ENCODE results near the gene NEURL1B. TPM values are rescaled to one million over a fixed set of nuclear protein-coding genes. Genes with fewer than 3 reads are reported as not detected.
A peak's percentile ranks its signal among the peaks of the same experiment; 100 is the strongest.
"Not testable (repeated sequence)": the region's sequence is repeated elsewhere in the genome, so short reads cannot be mapped to it uniquely, and the experiment has no call there.

NEURL1B gene
- total RNA-seq, 1 experiment from 2014 or later: 18.8 TPM

DNA sequence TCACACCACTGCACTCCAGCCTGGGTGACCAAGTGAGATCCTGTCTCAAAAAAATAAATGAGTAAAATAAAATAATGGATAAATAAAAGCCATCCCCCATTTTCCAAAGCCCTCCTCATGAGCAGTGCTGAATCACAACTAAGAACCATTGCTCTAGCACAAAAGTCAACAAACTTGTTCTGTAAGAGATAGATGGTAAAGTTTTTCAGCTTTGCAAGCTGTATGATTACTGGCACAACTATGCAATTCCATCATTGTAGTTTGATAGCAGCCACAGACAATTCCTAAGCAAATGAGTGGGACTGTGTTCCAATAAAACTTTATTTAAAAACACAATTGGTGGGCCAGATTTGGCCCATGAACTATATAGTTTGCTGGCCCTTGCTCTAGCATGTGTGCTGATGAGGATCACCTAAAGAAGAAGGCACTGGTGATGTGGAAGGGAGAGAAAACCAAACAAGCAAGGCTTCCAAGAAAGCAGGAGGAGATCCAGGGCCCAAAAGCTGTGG, 64.6 kb downstream of the NEURL1B start:
- DNase-seq: no peak
- peaks cover 16% of the 10 kb centered on the region for H3K4me1 ChIP-seq
- no peaks in the 10 kb centered on the region for H3K27me3 ChIP-seq
- H3K9me3 ChIP-seq (replicated peaks): no peaks in the 10 kb centered on the region
- no peak overlapping the region for H3K4me3 ChIP-seq
- no peaks in the 10 kb centered on the region for H3K36me3 ChIP-seq
- no peak overlapping the region for H3K27ac ChIP-seq

DNA sequence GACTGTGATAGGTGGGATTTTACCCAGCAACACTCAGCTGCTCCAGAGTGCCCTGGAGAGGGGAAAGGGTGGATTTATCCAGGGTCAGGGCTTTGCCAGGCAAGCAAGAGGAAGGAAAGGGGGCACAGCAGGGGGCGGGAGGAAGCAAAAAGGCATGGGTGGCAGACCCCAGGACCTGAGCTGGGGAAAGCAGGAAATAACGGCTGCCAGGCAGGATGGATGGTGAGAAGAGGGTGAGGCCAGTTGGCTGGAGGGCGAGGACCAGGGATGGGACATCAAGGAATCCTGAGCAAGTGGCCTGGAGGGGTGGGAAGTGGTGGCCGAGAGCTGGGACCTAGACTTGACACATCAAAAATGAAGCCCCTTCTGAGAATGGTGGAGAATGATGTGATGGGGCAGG, 65.7 kb downstream of the NEURL1B start:
- Histone ChIP-seq H3K27me3 (no peaks in the 10 kb centered on the region), H3K4me1 (peaks cover 8% of the 10 kb centered on the region), H3K36me3 (no peaks in the 10 kb centered on the region), H3K27ac (no peak overlapping the region), H3K4me3 (no peak overlapping the region), H3K9me3 (replicated peaks) (no peaks in the 10 kb centered on the region)
- no peak for DNase-seq

DNA sequence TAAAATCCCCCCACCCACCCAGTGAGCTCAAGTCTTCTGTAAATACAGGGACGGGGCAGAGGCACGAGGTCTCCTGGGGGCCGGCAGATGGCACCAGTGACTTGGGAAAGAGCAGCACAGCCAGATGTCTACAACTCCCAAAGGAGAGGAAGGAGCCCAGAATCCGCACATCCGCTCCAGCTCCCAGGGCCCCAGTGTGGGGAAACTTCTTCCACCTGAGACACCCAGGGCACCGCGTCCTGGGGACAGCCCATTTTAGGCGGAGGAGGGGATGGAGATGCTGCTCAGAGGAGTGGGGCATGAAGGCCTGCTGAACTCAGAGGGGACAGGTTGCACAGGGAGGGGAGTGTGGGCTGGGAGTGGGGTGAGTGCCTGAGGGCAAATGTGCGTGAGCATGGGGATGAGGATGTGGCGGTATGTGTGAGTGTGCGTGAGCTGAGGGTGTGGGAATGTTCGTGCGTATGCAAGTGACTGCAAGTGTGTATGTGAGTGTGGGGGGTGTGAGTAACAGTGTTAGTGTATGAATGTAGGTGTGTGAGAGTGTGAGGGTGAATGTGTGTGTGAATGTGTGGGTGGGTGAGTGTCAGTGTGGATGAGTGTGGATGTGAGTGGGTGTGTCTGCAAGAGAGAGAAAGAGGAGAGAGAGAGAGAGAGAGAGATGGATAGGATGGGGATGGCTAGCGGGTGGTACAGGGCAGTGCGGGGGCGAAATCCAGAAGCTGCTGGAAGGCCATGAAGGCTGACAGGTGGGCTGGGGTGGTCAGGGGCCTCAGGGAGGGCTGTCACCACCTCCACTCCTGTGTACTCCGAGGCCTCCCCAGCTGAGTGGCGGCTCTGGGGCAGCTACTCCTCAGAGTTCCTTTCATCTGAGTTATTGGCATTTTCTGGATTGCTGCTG, 66.5 kb downstream of the NEURL1B start:
- Histone ChIP-seq H3K27ac (no peak overlapping the region), H3K4me3 (no peak overlapping the region), H3K4me1 (peaks cover 8% of the 10 kb centered on the region), H3K27me3 (no peaks in the 10 kb centered on the region), H3K36me3 (no peaks in the 10 kb centered on the region), H3K9me3 (replicated peaks) (no peaks in the 10 kb centered on the region)
- peak; percentile 82 to 90 for DNase-seq

DNA sequence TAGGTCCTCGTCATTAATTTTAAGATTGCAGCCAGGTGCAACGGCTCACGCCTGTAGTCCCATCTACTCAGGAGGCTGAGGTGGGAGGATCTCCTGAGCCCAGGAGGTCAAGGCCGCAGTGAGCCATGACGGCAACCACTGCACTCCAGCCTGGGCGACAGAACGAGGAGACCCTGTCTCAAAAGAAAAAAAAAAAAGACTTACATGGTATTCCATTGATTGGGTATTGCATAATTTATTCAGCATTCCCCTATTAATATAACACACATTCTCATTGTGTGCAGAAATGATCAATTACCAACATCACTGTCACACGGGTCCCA, 67.1 kb downstream of the NEURL1B start:
- DNase-seq: no peak
- H3K4me3 ChIP-seq: no peak overlapping the region
- no peaks in the 10 kb centered on the region for H3K36me3 ChIP-seq
- H3K27me3 ChIP-seq: no peaks in the 10 kb centered on the region
- H3K27ac ChIP-seq: no peak overlapping the region
- no peaks in the 10 kb centered on the region for H3K9me3 ChIP-seq (replicated peaks)
- peaks cover 9% of the 10 kb centered on the region for H3K4me1 ChIP-seq

- Histone ChIP-seq H3K27me3 (no peaks in the 10 kb centered on the region), H3K27ac (no peak overlapping the region), H3K9me3 (replicated peaks) (no peaks in the 10 kb centered on the region), H3K36me3 (no peaks in the 10 kb centered on the region), H3K4me1 (peaks cover 22% of the 10 kb centered on the region), H3K4me3 (no peak overlapping the region)
- no peak for DNase-seq
These were observed 69.6 kb downstream of the NEURL1B start for GRCh38 chr5:172710676-172711075.

- H3K36me3 ChIP-seq; H3K4me3 ChIP-seq; H3K27me3 ChIP-seq; H3K27ac ChIP-seq; DNase-seq; H3K9me3 ChIP-seq (replicated peaks): not testable (repeated sequence)
- H3K4me1 ChIP-seq: peaks cover 22% of the 10 kb centered on the region
These were observed 70.3 kb downstream of the NEURL1B start for GRCh38 chr5:172711321-172711861.

DNA sequence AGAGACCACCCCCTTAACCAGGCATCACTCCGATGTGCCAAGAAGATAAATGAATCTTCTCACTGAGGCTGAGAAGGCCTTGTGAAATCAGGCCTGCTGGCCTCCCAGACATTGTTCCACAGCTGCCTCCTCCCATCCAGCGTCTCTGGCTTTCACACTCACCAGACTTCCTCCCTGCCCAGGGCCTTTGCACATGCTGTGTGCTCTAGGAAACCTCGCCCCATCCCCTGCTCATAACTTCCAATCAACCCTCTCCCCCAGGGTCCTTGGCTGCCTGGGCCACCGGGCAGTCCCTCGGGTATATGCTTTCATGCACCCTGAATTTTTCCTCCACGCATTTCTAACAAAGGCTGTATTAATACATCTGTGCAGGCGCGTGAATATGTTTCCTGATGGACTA, 71.5 kb downstream of the NEURL1B start:
- no peaks in the 10 kb centered on the region for H3K36me3 ChIP-seq
- DNase-seq: no peak
- peaks cover 24% of the 10 kb centered on the region for H3K4me1 ChIP-seq
- no peaks in the 10 kb centered on the region for H3K27me3 ChIP-seq
- no peak overlapping the region for H3K27ac ChIP-seq
- no peaks in the 10 kb centered on the region for H3K9me3 ChIP-seq (replicated peaks)
- no peak overlapping the region for H3K4me3 ChIP-seq

GRCh38 chr5:172713113-172713808, 72.2 kb downstream of the NEURL1B start:
- Histone ChIP-seq H3K36me3 (no peaks in the 10 kb centered on the region), H3K4me3 (no peak overlapping the region), H3K27ac (no peak overlapping the region), H3K27me3 (no peaks in the 10 kb centered on the region), H3K4me1 (peaks cover 20% of the 10 kb centered on the region), H3K9me3 (replicated peaks) (no peaks in the 10 kb centered on the region)
- peak; percentile 63 to 79 for DNase-seq

- peaks cover 20% of the 10 kb centered on the region for H3K4me1 ChIP-seq
These were observed 72.9 kb downstream of the NEURL1B start for GRCh38 chr5:172713809-172714490.

DNA sequence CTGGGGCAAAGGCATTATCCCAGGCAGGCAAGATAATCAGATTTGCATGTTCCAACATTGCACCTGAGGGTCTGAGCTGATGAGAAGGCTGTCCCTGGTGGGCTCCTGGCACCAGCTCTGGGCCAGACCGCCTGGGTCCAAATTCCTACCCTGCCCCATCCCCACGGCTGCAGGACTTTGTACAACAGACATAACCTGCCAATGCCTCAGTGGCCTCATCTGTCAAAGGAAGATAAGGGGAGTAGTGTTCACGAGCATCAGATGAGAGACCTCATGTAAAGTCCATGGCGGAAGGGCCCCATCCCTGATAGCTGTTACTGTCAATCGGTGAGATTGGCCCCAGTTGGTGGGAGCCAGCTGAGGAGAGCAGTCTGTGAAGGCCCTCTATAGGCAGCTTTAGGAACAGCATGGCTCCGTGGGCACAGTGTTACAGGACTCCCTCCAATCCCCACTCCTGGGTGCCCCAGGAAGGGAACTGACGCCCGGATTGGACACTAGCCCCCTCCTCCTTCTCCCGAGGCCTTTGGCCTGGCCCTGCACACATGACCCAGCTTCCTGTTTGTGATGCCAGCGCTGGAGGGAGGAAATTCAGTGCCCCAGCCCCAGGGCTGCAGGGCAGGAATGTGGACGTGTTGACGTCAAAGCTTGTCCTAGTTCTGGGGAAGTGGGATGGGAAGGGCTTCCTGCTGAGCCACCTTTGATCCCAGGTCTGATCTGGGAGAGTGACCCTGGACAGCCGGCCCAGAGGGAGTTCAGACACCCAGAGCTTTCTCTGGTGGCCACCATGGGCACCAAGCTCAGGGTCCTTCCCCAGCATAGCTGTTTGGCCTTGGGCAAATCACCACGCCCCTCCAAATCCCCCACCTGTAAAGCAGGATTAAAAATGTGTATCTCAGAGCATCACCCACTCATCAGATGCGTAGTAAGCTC, 73.7 kb downstream of the NEURL1B start:
- Histone ChIP-seq H3K9me3 (replicated peaks) (no peaks in the 10 kb centered on the region), H3K4me1 (peaks cover 20% of the 10 kb centered on the region), H3K4me3 (no peak overlapping the region), H3K36me3 (no peaks in the 10 kb centered on the region), H3K27ac (peak overlapping the region; percentile 28; the same call in 1 of the 2 replicates), H3K27me3 (no peaks in the 10 kb centered on the region)
- DNase-seq: peak; percentile 92 to 97

More at GRCh38 chr5:172713809-172714490, 72.9 kb downstream of the NEURL1B start:
- H3K27me3 ChIP-seq: no peaks in the 10 kb centered on the region
- no peak overlapping the region for H3K4me3 ChIP-seq
- no peak for DNase-seq
- no peaks in the 10 kb centered on the region for H3K36me3 ChIP-seq
- no peaks in the 10 kb centered on the region for H3K9me3 ChIP-seq (replicated peaks)
- H3K27ac ChIP-seq: peak overlapping the region; percentile 28; the same call in 1 of the 2 replicates

GRCh38 chr5:172715421-172715780, 74.3 kb downstream of the NEURL1B start:
- Histone ChIP-seq H3K27ac (no peak overlapping the region), H3K27me3 (no peaks in the 10 kb centered on the region), H3K4me3 (no peak overlapping the region), H3K9me3 (replicated peaks) (no peaks in the 10 kb centered on the region), H3K36me3 (no peaks in the 10 kb centered on the region), H3K4me1 (peaks cover 20% of the 10 kb centered on the region)
- DNase-seq: no peak

- Histone ChIP-seq H3K27me3 (no peaks in the 10 kb centered on the region), H3K4me3 (no peak overlapping the region), H3K27ac (no peak overlapping the region), H3K9me3 (replicated peaks) (no peaks in the 10 kb centered on the region), H3K36me3 (no peaks in the 10 kb centered on the region), H3K4me1 (peaks cover 20% of the 10 kb centered on the region)
- DNase-seq: no peak
These were observed 75.0 kb downstream of the NEURL1B start for GRCh38 chr5:172715931-172716682.

- Histone ChIP-seq H3K36me3 (no peaks in the 10 kb centered on the region), H3K4me3 (no peak overlapping the region), H3K27me3 (peaks cover 5% of the 10 kb centered on the region; the same call in 1 of the 2 replicates), H3K9me3 (replicated peaks) (no peaks in the 10 kb centered on the region), H3K27ac (no peak overlapping the region), H3K4me1 (peaks cover 20% of the 10 kb centered on the region)
- DNase-seq: peak; percentile 77 to 92
These were observed 75.8 kb downstream of the NEURL1B start for GRCh38 chr5:172716796-172717313.

Data from SJCRH30 (cell line).